Gastroesophageal sphincter (tissue), 3 donors: Measurements from ENCODE around the gene MINDY4.

Experiments used
- CTCF ChIP-seq, 4 experiments: fragments of 200-600 bp in 2 of 4; fragments of 450-650 bp in 2 of 4; sonication (generic) in 1 of 4; IDR thresholded peaks; one replicate each; pipeline ENCODE4 v1.5.1; 2017 to 2019; ENCODE audit warnings: antibody characterized with exemption in 4 of 4, mild to moderate bottlenecking in 2 of 4, moderate library complexity in 2 of 4
- POLR2A ChIP-seq, 2 donors: fragments of 450-650 bp; IDR thresholded peaks; one replicate each; pipeline ENCODE4 v1.6.1; 2017; ENCODE audit warnings: antibody characterized with exemption in 2 of 2, mild to moderate bottlenecking in 2 of 2, moderate library complexity in 1 of 2

GRCh38 chr7:30879139-30880124 is 108.2 kb downstream of the MINDY4 start:
- TF ChIP-seq CTCF (IDR thresholded peaks at IDR 0.05) (no peak), POLR2A (IDR thresholded peaks at IDR 0.05) (no peak)
